A549 treated with Hydrocortisone at 1 μM for 4 hours (cell line): Measurements from ENCODE around the gene ANKRD11. TPM values are rescaled to one million over a fixed set of nuclear protein-coding genes. Genes with fewer than 3 reads are reported as not detected.

Experiments
- total RNA-seq: library from RNA; stranded (reverse); fragments of 200-300 nt; extraction: Qiagen RNA extraction; gene quantifications from 5 replicates; pipeline ENCODE4 v1.2.3, GENCODE V29; 2022

ANKRD11 gene
- 108 to 117 TPM (median 114 TPM) in 5 replicates for total RNA-seq

DNA sequence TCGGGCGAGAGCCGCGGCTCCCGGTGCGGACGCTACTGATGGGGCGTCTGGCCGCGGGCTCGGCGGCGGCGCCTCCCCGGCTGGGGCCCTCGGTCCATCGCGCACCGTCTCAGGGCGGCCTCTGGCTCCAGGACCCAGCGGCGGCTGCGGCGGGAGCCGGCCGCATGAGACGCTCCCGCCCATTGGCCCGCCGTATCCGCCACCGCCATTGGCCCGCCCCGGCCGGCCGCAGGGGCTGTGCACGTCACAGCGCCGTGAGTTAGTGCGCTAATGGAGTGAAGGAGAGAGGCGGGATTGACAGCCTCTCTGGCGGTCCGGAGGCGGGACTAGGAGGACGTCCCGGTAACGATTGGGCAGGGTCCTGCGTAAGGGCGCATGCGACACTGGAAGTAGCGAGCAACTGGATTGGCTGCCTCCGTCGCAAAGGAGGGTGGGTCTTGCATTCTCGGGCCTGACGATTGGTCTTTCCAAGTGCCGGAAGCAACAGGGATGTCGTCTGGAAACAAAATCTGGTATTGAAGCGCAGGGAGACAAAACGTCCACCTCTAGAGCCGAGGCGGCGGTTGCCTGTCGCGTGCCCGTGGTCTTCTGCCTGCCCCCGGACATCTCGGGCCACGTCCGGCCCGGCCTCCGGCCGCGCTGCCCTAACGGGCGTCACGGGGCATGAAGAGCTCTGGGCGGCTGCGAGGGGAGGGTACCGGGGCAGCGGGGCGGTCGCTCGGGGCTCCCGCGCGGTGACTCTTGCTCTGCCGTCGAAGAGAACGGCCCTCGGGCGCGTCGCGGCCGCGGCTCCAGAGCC is at the start of gene ANKRD11:
TSS of gene ANKRD11 (minus strand) at position 123 of the 799 bp plus-strand sequence. CDS start 173,542 bp downstream, outside the sequence.

DNA sequence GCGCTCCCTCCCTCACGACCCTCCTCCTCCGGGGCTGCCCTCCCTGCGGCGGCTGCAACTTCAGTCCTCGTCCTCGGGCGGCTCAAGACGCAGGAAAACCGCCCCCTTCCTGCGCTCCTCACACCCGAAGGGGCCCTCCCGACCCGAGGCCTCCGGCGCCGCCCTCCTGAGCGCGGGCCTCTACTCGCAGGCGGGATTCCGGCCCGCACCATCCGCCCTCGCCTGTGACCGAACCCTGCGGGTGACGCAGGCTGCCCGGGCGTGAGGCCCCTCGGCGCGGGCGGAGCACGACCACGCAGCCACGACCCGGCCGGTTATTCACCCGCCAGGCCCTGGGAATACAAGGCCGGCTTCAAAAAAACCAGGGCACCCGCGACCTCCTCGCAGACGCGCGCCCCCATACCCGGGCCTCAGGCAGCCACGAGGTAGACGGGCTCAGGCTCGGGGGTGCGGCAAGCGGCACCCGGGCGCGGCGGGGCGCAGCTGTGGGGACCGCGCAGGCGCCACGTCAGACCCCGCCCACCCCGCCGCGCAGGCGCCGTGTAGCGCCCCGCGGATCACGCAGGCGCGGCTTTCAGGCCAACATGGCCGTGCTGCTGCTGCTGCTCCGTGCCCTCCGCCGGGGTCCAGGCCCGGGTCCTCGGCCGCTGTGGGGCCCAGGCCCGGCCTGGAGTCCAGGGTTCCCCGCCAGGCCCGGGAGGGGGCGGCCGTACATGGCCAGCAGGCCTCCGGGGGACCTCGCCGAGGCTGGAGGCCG is 17.7 kb upstream of the ANKRD11 start, which contains the start of gene SPG7:
TSS of gene SPG7 (plus strand) at position 570 of the 757 bp plus-strand sequence. CDS start at position 585, 15 bp downstream.

Other genes starting within 250 kb of the ANKRD11 start
- 103 to 121 TPM (median 106 TPM) in 5 replicates for gene SPG7, start 17.8 kb upstream of the ANKRD11 start, total RNA-seq
- gene RPL13, start 70.1 kb upstream of the ANKRD11 start, total RNA-seq = 3,013 to 4,261 TPM (median 4,123 TPM) in 5 replicates
- 57.9 to 78.8 TPM (median 76.2 TPM) in 5 replicates for gene CPNE7, start 85.2 kb upstream of the ANKRD11 start, total RNA-seq
- gene DPEP1, start 123.1 kb upstream of the ANKRD11 start, total RNA-seq = 0.64 to 1.4 TPM (median 1.1 TPM) in 5 replicates
- gene CHMP1A, start 167.1 kb upstream of the ANKRD11 start, total RNA-seq = 89.6 to 119 TPM (median 92.0 TPM) in 5 replicates
- gene SPATA33, start 167.3 kb upstream of the ANKRD11 start, total RNA-seq = 12.0 to 17.5 TPM (median 16.5 TPM) in 5 replicates
- 36.0 to 85.5 TPM (median 42.8 TPM) in 5 replicates for gene CDK10, start 196.1 kb upstream of the ANKRD11 start, total RNA-seq
- gene SPATA2L, start 211.1 kb upstream of the ANKRD11 start, total RNA-seq = 9.0 to 13.1 TPM (median 12.6 TPM) in 5 replicates
- 3.7 to 5.9 TPM (median 4.9 TPM) in 5 replicates for gene VPS9D1, start 230.3 kb upstream of the ANKRD11 start, total RNA-seq
- 17.7 to 19.5 TPM (median 19.1 TPM) in 5 replicates for gene ZNF276, start 231.0 kb upstream of the ANKRD11 start, total RNA-seq